ENCODE results near the gene BATF2. TPM values are rescaled to one million over a fixed set of nuclear protein-coding genes. Genes with fewer than 3 reads are reported as not detected.
"Not testable (repeated sequence)": the region's sequence is repeated elsewhere in the genome, so short reads cannot be mapped to it uniquely, and the experiment has no call there.

BATF2 gene, protein sequence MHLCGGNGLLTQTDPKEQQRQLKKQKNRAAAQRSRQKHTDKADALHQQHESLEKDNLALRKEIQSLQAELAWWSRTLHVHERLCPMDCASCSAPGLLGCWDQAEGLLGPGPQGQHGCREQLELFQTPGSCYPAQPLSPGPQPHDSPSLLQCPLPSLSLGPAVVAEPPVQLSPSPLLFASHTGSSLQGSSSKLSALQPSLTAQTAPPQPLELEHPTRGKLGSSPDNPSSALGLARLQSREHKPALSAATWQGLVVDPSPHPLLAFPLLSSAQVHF
- 2.3 TPM in 1 of 2 replicates, not detected in the other for total RNA-seq (2014; rRNA removed; shearing (Covaris generic); ENCODE audit: low replicate concordance)

- in situ Hi-C loops (cut with HindIII; ENCODE audit: low pct_unique_long_range_greater_than_20kb, low sequenced_read_pairs) = no loop called here
- DNase-seq (ENCODE audit: low read depth) = peak; percentile 67
These were observed at the start of gene BATF2 for GRCh38 chr11:64996710-64997380. BATF2 (minus strand) TSS chr11:64996971; CDS start chr11:64996914, 57 bp downstream.

DNA sequence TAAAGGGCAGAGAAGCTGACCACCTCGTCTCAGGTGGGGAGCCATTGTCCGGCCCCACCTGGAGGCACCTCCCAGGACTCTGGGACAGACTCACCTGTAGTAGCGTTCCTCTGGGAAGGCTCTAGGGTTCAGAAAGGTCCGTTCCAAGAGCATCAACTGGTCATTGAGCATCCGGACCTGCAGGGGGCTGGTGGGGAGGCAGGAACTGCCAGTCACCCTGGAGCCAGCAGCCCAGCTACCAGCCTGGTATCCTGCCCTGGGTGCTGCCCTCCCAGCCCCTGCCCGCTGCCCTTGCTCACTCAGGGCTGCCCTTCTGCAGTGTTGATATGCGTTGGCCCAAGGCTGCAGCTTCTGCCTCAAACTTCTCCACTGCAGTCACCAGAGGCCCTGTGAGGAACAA is 49.0 kb upstream of the BATF2 start:
- no peak for DNase-seq (ENCODE audit: low read depth)
- in situ Hi-C loops (cut with HindIII; ENCODE audit: low pct_unique_long_range_greater_than_20kb, low sequenced_read_pairs) = no loop called here

GRCh38 chr11:65045061-65045460 is 48.3 kb upstream of the BATF2 start:
- DNase-seq (ENCODE audit: low read depth) = no peak
- in situ Hi-C loops (cut with HindIII; ENCODE audit: low pct_unique_long_range_greater_than_20kb, low sequenced_read_pairs) = no loop called here

DNA sequence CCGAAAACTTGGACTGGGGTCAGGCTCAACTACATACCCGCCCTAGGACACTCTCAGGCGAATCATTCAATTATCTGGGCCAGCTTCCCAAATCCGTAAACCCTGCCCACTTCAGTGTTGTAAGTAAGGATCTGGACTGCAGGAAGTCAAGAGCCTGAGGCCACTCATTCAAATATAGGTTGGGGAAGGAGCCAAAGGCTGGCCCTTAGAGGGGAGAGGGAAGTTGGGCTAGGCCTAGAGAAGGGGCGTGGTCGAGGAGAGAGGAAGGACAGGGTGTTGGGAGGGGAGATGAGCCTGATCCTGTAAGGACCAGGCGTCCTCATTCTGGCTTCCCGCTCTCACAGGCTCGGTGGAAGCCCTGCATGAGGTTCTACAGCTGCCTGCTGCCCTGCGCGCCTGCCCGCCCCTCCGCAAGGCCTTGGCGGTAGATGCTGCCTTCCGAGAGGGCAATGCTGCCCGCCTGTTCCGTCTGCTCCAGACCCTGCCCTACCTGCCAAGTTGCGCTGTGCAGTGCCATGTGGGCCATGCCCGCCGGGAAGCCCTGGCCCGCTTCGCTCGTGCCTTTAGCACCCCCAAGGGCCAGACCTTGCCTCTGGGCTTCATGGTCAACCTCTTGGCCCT is 47.2 kb upstream of the BATF2 start:
- in situ Hi-C loops (cut with HindIII; ENCODE audit: low pct_unique_long_range_greater_than_20kb, low sequenced_read_pairs) = no loop called here
- no peak for DNase-seq (ENCODE audit: low read depth)

GRCh38 chr11:65042891-65043290 is 46.1 kb upstream of the BATF2 start:
- DNase-seq (ENCODE audit: low read depth) = no peak
- in situ Hi-C loops (cut with HindIII; ENCODE audit: low pct_unique_long_range_greater_than_20kb, low sequenced_read_pairs) = no loop called here

GRCh38 chr11:65040847-65041622 is 44.3 kb upstream of the BATF2 start, which contains the start of gene SAC3D1:
SAC3D1 (plus strand) TSS chr11:65041210; CDS start chr11:65041293, 83 bp downstream.
- in situ Hi-C loops (cut with HindIII; ENCODE audit: low pct_unique_long_range_greater_than_20kb, low sequenced_read_pairs) = no loop called here
- peak; percentile 94 for DNase-seq (ENCODE audit: low read depth)

DNA sequence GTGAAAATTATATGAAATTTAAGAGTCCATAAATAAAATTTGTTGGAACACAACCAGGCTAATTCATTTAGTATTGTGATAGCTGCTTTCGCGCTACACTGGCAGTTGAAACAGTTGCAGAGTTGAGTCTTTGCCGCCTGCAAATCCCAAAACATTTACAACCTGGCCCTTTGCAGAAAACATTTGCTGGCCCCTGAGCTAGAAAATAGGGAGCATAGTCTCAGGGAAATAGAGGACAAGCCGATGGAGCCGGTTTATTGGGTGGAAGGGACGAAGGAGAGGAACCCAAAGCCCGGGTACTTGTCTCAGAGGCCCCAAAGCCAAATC is 43.7 kb upstream of the BATF2 start:
- in situ Hi-C loops (cut with HindIII; ENCODE audit: low pct_unique_long_range_greater_than_20kb, low sequenced_read_pairs) = no loop called here
- no peak for DNase-seq (ENCODE audit: low read depth)

DNA sequence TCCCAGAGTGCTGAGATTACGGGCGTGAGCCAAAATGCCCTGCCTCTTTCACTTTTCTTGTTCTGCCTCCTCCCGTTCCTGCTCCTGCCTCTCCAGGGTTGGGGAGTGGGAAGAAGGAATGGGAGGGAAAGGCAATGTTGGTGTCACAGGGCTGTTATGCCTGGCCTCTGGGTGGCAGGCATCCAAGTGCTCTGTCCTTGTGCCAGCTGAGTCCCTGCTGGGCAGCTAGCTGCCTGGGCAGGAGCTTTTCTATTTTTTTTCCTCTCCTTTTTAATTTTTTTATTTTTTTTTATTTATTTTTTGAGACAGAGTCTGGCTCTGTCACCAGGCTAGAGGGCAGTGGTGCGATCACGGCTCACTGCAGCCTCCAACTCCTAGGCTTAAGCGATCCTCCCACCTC is 40.2 kb upstream of the BATF2 start:
- no peak for DNase-seq (ENCODE audit: low read depth)
- in situ Hi-C loops (cut with HindIII; ENCODE audit: low pct_unique_long_range_greater_than_20kb, low sequenced_read_pairs) = no loop called here

GRCh38 chr11:65035579-65035978 is 38.8 kb upstream of the BATF2 start:
- no peak for DNase-seq (ENCODE audit: low read depth)
- in situ Hi-C loops (cut with HindIII; ENCODE audit: low pct_unique_long_range_greater_than_20kb, low sequenced_read_pairs) = no loop called here

DNA sequence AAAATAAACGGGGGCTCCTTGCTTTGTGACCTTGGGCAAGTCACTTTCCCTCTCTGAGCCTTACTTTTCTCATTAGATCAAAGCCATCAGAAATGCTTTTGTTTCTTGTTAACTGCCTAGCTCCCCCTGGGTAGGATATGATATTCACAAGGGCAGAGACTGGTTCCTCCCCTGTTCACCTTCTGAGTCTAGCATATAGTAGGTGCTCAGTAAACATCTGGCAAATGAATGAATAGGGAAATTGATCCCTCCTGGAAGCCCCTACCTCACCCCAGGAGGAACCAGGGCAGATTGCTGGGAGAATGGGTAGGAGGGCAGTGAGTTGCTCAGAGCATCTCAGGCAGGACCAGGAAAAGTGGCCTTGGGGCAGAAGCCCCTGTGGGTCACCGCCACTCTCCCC is 37.7 kb upstream of the BATF2 start:
- no peak for DNase-seq (ENCODE audit: low read depth)
- in situ Hi-C loops (cut with HindIII; ENCODE audit: low pct_unique_long_range_greater_than_20kb, low sequenced_read_pairs) = no loop called here

- in situ Hi-C loops (cut with HindIII; ENCODE audit: low pct_unique_long_range_greater_than_20kb, low sequenced_read_pairs) = no loop called here
- DNase-seq (ENCODE audit: low read depth) = no peak
These were observed 35.4 kb upstream of the BATF2 start for GRCh38 chr11:65032216-65032615.

GRCh38 chr11:65027213-65028067 is 30.7 kb upstream of the BATF2 start, which contains the start of gene SNX15:
SNX15 (plus strand) TSS chr11:65027439; CDS start chr11:65027538, 99 bp downstream.
- DNase-seq (ENCODE audit: low read depth) = peak; percentile 92
- in situ Hi-C loops (cut with HindIII; ENCODE audit: low pct_unique_long_range_greater_than_20kb, low sequenced_read_pairs) = no loop called here

- in situ Hi-C loops (cut with HindIII; ENCODE audit: low pct_unique_long_range_greater_than_20kb, low sequenced_read_pairs) = no loop called here
- DNase-seq (ENCODE audit: low read depth) = no peak
These were observed 30.0 kb upstream of the BATF2 start for GRCh38 chr11:65026810-65027209.

- DNase-seq (ENCODE audit: low read depth); in situ Hi-C loops (cut with HindIII; ENCODE audit: low pct_unique_long_range_greater_than_20kb, low sequenced_read_pairs): not testable (repeated sequence)
These were observed 26.7 kb upstream of the BATF2 start for GRCh38 chr11:65023502-65023901.

GRCh38 chr11:65021509-65021908 is 24.7 kb upstream of the BATF2 start:
- in situ Hi-C loops (cut with HindIII; ENCODE audit: low pct_unique_long_range_greater_than_20kb, low sequenced_read_pairs) = no loop called here
- DNase-seq (ENCODE audit: low read depth) = no peak

GRCh38 chr11:65021003-65021402 is 24.2 kb upstream of the BATF2 start:
- DNase-seq (ENCODE audit: low read depth) = no peak
- in situ Hi-C loops (cut with HindIII; ENCODE audit: low pct_unique_long_range_greater_than_20kb, low sequenced_read_pairs) = no loop called here

GRCh38 chr11:65019824-65020223 is 23.1 kb upstream of the BATF2 start:
- DNase-seq (ENCODE audit: low read depth) = no peak

DNA sequence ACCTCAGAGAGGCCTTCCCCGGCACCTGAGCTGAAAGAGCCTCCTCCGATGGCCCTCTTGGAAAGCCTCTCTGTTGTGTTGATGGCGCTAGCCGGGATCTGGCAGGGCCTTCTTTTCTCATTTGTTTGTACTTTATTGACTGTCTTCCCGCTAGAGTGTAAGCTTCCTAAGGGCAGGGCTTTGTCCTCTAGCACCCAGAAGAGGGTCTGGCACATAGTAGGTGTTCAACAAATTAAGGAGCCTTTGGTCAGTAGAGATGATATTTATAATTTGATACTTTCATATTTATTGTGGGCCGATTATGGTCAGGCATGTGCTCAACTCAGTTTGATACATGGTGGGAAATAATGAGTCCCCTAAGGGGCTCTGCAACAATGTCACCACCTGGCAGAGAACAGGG is 21.2 kb upstream of the BATF2 start:
- in situ Hi-C loops (cut with HindIII; ENCODE audit: low pct_unique_long_range_greater_than_20kb, low sequenced_read_pairs) = no loop called here
- DNase-seq (ENCODE audit: low read depth) = no peak

More at GRCh38 chr11:65019824-65020223, 23.1 kb upstream of the BATF2 start:
- in situ Hi-C loops (cut with HindIII; ENCODE audit: low pct_unique_long_range_greater_than_20kb, low sequenced_read_pairs) = no loop called here
